ENCODE data around the gene CCDC197. TPM values are rescaled to one million over a fixed set of nuclear protein-coding genes. Genes with fewer than 3 reads are reported as not detected.
A peak's percentile ranks its signal among the peaks of the same experiment; 100 is the strongest.

The CCDC197 gene
- polyA plus RNA-seq, 1 experiment, result not detected

DNA sequence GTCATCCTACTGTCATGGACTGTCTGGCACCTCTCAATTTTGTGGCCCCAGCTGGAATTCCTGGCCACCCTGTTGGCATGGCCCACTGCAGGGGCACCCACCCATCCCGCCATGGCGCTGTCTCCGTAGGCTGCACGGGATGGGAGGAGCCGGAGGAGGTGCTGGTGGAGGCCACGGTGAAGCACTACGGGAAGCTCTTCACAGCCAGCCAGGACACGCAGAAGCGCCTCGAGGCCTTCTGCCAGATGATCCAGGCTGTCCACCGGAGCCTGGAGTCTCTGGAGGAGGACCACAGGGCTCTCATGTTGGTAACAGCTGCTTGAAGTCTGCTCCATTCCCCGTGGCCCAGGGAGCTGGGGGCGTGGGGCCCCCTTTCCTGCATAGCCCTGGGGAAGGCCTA is 3.9 kb downstream of the CCDC197 start:
- H3K36me3 ChIP-seq (ENCODE audit: control insufficient read depth, insufficient read depth, low read length), result no peaks in the 10 kb centered on the region
- DNase-seq (ENCODE audit: low read depth), result no peak
- ChIA-PET CTCF (interaction anchor here (0.6 to 11.5 kb wide), 17 partner anchors 9 to 1110 kb away, joined by 3 to 387 read pairs (median 4); no protein-coding TSS in a partner anchor), POLR2A (no interaction called here)
- TF ChIP-seq, protein P1, sequence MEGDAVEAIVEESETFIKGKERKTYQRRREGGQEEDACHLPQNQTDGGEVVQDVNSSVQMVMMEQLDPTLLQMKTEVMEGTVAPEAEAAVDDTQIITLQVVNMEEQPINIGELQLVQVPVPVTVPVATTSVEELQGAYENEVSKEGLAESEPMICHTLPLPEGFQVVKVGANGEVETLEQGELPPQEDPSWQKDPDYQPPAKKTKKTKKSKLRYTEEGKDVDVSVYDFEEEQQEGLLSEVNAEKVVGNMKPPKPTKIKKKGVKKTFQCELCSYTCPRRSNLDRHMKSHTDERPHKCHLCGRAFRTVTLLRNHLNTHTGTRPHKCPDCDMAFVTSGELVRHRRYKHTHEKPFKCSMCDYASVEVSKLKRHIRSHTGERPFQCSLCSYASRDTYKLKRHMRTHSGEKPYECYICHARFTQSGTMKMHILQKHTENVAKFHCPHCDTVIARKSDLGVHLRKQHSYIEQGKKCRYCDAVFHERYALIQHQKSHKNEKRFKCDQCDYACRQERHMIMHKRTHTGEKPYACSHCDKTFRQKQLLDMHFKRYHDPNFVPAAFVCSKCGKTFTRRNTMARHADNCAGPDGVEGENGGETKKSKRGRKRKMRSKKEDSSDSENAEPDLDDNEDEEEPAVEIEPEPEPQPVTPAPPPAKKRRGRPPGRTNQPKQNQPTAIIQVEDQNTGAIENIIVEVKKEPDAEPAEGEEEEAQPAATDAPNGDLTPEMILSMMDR (IDR thresholded peaks at IDR 0.05; ENCODE audit: insufficient read depth, low read depth, low read length), result no peak
- no peak overlapping the region for H3K4me3 ChIP-seq (ENCODE audit: low read depth, low read length)
- peaks cover 5% of the 10 kb centered on the region for H3K27me3 ChIP-seq (ENCODE audit: control insufficient read depth, insufficient read depth, low read length)

DNA sequence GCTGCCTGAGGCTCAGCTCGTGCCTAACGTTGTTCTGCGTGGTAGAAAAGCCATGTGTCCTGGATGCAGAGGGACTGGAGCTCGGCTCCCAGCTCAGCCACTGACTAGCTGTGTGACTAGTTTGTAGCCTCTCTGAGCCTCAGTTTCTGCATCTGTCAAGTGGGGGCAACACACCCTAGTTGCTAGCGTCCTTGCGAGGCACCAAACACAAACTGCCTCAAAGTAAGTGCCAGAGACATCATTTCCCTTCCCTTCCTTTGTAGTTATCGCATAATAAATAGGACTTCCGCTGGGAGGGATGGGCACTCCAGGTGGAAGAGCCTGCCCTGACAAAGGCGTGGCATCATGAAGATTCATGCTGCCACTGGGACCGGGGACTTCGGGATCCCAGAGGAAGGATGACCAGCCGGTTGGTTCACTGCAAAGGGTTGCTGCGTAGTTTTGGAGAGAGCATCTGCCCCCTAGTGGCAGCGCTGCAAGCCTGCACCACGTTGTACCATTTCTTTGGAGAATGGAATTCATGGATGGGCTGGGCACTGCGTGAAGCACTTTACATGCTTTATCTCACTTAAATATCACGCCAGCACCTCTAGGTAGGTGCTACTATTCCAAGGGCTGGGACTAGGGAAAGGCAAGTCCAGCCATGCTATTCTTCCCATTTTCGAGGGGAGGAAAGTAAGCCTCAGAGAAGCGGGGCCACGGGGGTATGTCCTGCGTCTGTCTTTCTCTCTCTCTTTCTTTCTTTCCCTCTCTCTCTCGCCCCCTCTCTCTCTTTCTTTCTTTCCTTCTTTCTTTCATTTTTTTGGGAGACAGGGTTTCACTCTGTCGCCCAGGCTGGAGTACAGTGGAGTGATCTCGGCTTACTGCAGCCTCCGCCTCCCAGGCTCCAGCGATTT is 4.6 kb downstream of the CCDC197 start:
- Histone ChIP-seq H3K4me3 (ENCODE audit: low read depth, low read length) (no peak overlapping the region), H3K27me3 (ENCODE audit: control insufficient read depth, insufficient read depth, low read length) (peaks cover 5% of the 10 kb centered on the region), H3K36me3 (ENCODE audit: control insufficient read depth, insufficient read depth, low read length) (no peaks in the 10 kb centered on the region)
- TF ChIP-seq, protein P1 (IDR thresholded peaks at IDR 0.05; ENCODE audit: insufficient read depth, low read depth, low read length), result peak; percentile 98
- ChIA-PET POLR2A (no interaction called here), CTCF (interaction anchor here (0.6 to 11.5 kb wide), 18 partner anchors 9 to 1110 kb away, joined by 3 to 387 read pairs (median 4); no protein-coding TSS in a partner anchor)
- DNase-seq (ENCODE audit: low read depth), result no peak

DNA sequence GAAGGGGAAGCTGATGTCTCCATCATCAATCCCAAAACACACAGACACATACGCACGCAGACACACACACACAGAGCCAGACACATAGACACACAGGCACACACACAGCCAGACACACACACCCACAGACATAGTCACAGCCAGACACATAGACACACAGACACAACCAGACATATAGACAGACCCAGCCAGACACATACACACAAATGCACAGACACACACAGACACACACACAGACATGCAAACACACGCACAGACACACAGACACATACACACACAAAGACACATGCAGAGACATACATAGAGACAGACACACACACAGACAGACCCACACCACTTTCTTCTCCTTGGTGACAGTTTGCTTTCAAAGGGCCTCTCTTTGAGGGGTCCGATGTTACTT is 6.3 kb downstream of the CCDC197 start:
- Histone ChIP-seq H3K27me3 (ENCODE audit: control insufficient read depth, insufficient read depth, low read length) (peaks cover 5% of the 10 kb centered on the region), H3K36me3 (ENCODE audit: control insufficient read depth, insufficient read depth, low read length) (no peaks in the 10 kb centered on the region), H3K4me3 (ENCODE audit: low read depth, low read length) (no peak overlapping the region)
- TF ChIP-seq, protein P1 (IDR thresholded peaks at IDR 0.05; ENCODE audit: insufficient read depth, low read depth, low read length), result no peak
- DNase-seq (ENCODE audit: low read depth), result no peak
- ChIA-PET CTCF (interaction anchor here (0.9 to 11.5 kb wide), 8 partner anchors 8 to 133 kb away, joined by 3 to 387 read pairs (median 4); no protein-coding TSS in a partner anchor), POLR2A (no interaction called here)

DNA sequence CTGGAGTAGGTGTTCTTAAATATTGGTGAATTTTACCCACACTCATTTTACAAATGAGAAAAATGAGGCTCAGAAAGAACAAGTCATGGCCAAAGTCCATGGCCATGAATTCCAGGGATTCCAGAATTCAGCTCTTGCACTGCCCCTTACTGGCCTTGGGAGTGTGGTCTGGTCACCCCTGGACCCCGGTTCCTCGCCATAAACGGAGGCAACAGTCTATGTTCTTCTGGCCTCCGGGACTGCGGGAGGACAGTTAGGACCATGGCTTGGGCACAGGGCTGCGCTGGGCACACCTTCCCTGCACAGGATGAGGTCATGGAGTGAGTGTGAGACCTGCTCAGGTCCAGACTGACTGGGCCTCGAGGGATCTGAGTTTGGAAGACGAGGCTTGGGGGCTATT is 6.9 kb downstream of the CCDC197 start:
- POLR2A ChIA-PET, result no interaction called here

More for the DNA sequence above, 6.9 kb downstream of the CCDC197 start:
- no peak for DNase-seq (ENCODE audit: low read depth)
- H3K4me3 ChIP-seq (ENCODE audit: low read depth, low read length), result no peak overlapping the region
- H3K36me3 ChIP-seq (ENCODE audit: control insufficient read depth, insufficient read depth, low read length), result no peaks in the 10 kb centered on the region
- peaks cover 5% of the 10 kb centered on the region for H3K27me3 ChIP-seq (ENCODE audit: control insufficient read depth, insufficient read depth, low read length)
- CTCF ChIA-PET, result interaction anchor here (0.7 to 11.5 kb wide), 12 partner anchors 9 to 133 kb away, joined by 3 to 387 read pairs (median 4); no protein-coding TSS in a partner anchor
- TF ChIP-seq, protein P1 (IDR thresholded peaks at IDR 0.05; ENCODE audit: insufficient read depth, low read depth, low read length), result no peak
